ENCODE measurements around the gene PIRT. TPM values are rescaled to one million over a fixed set of nuclear protein-coding genes. Genes with fewer than 3 reads are reported as not detected.

The PIRT gene
- not detected in 3 replicates for total RNA-seq
- long read RNA-seq: 0 reads

- H3K27me3 Mint-ChIP-seq (ENCODE audit: low read depth): peaks cover 8% of the 10 kb centered on the region
- no peak within 1 kb of the TSS for H3K4me3 Mint-ChIP-seq (ENCODE audit: unreplicated experiment)
- H3K36me3 Mint-ChIP-seq (ENCODE audit: low read depth): no peaks in the 10 kb centered on the region
- no peak for TF ChIP-seq CTCF (IDR thresholded peaks at IDR 0.05)
- DNase-seq (ENCODE audit: low spot score): no peak
- no peaks in the 10 kb centered on the region for H3K9me3 Mint-ChIP-seq (ENCODE audit: low read depth)
- no peaks in the 10 kb centered on the region for H3K4me1 Mint-ChIP-seq (ENCODE audit: low read depth)
- H3K27ac Mint-ChIP-seq (ENCODE audit: unreplicated experiment): no peak within 1 kb of the TSS
Measured at GRCh38 chr17:10837921-10838320, at the start of gene PIRT. Gene PIRT (minus strand): TSS chr17:10838087. CDS start chr17:10825645, 12,442 bp downstream.

GRCh38 chr17:10881959-10882358 lies 44.1 kb upstream of the PIRT start:
- H3K36me3 Mint-ChIP-seq (ENCODE audit: low read depth): no peaks in the 10 kb centered on the region
- no peak overlapping the region for H3K27ac Mint-ChIP-seq (ENCODE audit: unreplicated experiment)

DNA sequence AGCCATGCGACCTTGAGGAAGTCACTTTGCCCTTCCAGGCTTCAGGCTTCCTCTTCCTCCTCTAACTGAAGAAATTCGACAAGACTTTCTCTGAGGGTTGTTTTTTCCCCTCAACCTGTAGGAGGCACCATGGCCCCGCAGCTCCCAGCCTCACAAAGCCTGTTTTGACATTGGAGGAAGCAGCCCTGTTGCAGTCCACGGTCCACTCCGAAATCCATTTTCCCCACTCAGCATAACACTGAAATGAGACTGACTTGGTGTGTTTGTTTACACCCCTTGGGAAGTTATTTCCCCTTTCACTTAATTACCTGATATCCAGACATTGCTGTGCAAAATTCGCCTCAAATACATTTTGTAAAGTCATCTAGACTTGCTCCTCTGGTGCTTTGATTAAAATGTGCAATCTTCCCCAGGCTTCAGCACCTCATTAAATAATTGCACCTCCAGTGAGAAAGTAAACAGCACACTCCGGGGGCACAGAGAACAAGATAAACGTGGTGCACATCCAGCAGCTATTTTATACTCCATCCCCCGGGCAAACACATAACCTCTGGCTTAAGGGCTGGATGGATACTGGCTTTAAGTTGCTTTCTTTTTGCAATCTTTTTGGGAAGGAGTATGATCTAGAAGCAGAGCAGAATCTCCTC lies 41.4 kb upstream of the PIRT start:
- Mint-ChIP-seq H3K36me3 (ENCODE audit: low read depth) (no peaks in the 10 kb centered on the region), H3K27ac (ENCODE audit: unreplicated experiment) (no peak overlapping the region), H3K27me3 (ENCODE audit: low read depth) (peaks cover 17% of the 10 kb centered on the region), H3K4me3 (ENCODE audit: unreplicated experiment) (no peak overlapping the region), H3K9me3 (ENCODE audit: low read depth) (no peaks in the 10 kb centered on the region), H3K4me1 (ENCODE audit: low read depth) (no peaks in the 10 kb centered on the region)
- DNase-seq (ENCODE audit: low spot score): no peak
- TF ChIP-seq CTCF (IDR thresholded peaks at IDR 0.05): peak; percentile 69

More at GRCh38 chr17:10881959-10882358, 44.1 kb upstream of the PIRT start:
- Mint-ChIP-seq H3K4me3 (ENCODE audit: unreplicated experiment) (no peak overlapping the region), H3K9me3 (ENCODE audit: low read depth) (peaks cover 3% of the 10 kb centered on the region), H3K4me1 (ENCODE audit: low read depth) (no peaks in the 10 kb centered on the region), H3K27me3 (ENCODE audit: low read depth) (peaks cover 14% of the 10 kb centered on the region)
- no peak for DNase-seq (ENCODE audit: low spot score)
- TF ChIP-seq CTCF (IDR thresholded peaks at IDR 0.05): no peak

DNA sequence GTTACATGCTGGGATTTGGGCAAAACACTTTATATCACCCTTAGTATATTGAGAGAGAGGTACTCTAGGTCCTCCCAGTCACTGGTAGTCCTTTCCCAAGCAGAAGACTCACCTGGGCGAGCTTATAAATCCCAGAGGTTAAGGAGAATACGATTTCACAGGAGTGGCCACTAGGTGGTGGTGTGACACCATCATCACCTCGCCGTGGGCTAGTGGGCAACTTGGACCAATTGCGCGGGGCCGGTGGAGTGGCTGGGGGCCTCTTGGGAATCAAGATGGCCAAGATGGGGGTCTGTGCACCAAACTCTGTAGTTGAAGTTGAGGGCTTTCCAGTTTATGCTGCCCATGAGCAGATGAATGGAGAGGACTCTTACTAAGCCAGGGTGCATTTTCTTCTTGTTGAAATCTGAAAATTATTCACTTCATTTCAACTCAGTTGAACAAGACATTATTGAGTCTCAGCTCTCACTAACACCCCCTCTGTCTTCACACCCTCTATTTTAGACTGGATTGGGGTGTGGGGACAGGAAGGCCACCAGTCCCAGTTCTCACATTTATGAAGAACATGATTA lies 38.2 kb upstream of the PIRT start:
- H3K36me3 Mint-ChIP-seq (ENCODE audit: low read depth): no peaks in the 10 kb centered on the region
- peak; percentile 92 for TF ChIP-seq CTCF (IDR thresholded peaks at IDR 0.05)
- no peak overlapping the region for H3K4me3 Mint-ChIP-seq (ENCODE audit: unreplicated experiment)
- no peaks in the 10 kb centered on the region for H3K4me1 Mint-ChIP-seq (ENCODE audit: low read depth)
- H3K27ac Mint-ChIP-seq (ENCODE audit: unreplicated experiment): no peak overlapping the region
- H3K9me3 Mint-ChIP-seq (ENCODE audit: low read depth): no peaks in the 10 kb centered on the region
- no peak for DNase-seq (ENCODE audit: low spot score)
- H3K27me3 Mint-ChIP-seq (ENCODE audit: low read depth): peaks cover 19% of the 10 kb centered on the region

- no peak for DNase-seq (ENCODE audit: low spot score)
- Mint-ChIP-seq H3K4me1 (ENCODE audit: low read depth) (no peaks in the 10 kb centered on the region), H3K27me3 (ENCODE audit: low read depth) (peaks cover 19% of the 10 kb centered on the region), H3K9me3 (ENCODE audit: low read depth) (no peaks in the 10 kb centered on the region), H3K4me3 (ENCODE audit: unreplicated experiment) (no peak overlapping the region), H3K27ac (ENCODE audit: unreplicated experiment) (no peak overlapping the region), H3K36me3 (ENCODE audit: low read depth) (no peaks in the 10 kb centered on the region)
- TF ChIP-seq CTCF (IDR thresholded peaks at IDR 0.05): no peak
Measured at GRCh38 chr17:10875430-10875851, 37.6 kb upstream of the PIRT start.

Measured in chondrocyte (in vitro differentiated cells).